GM06990 (cell line): Measurements from ENCODE around the gene EIF1.

Experiments
- DNase-seq: peaks from one replicate; pipeline ENCODE4 v3.0.0-alpha.2; 2011; ENCODE audit not compliant: insufficient read length; ENCODE audit errors: extremely low read depth
- H3K27me3 ChIP-seq: replicated peaks from 2 replicates; pipeline ENCODE4 v1.6.0; 2011; ENCODE audit warnings: low read length; ENCODE audit not compliant: control insufficient read depth, insufficient read depth
- H3K36me3 ChIP-seq: 2 replicates; pipeline ENCODE4 v1.5.1; 2011; ENCODE audit warnings: low read length; ENCODE audit not compliant: control insufficient read depth, insufficient read depth
- H3K4me3 ChIP-seq: replicated peaks from 2 replicates; pipeline ENCODE4 v1.5.1; 2011; ENCODE audit warnings: low read depth, mild to moderate bottlenecking, control low read depth, low read length
- TF ChIP-seq, protein P1 (sequence below): IDR thresholded peaks from 2 replicates; pipeline ENCODE4 v1.5.1; 2011; ENCODE audit warnings: low read length, control low read depth, mild to moderate bottlenecking, inconsistent platforms; ENCODE audit not compliant: insufficient read depth, poor library complexity, severe bottlenecking

The EIF1 gene

DNA sequence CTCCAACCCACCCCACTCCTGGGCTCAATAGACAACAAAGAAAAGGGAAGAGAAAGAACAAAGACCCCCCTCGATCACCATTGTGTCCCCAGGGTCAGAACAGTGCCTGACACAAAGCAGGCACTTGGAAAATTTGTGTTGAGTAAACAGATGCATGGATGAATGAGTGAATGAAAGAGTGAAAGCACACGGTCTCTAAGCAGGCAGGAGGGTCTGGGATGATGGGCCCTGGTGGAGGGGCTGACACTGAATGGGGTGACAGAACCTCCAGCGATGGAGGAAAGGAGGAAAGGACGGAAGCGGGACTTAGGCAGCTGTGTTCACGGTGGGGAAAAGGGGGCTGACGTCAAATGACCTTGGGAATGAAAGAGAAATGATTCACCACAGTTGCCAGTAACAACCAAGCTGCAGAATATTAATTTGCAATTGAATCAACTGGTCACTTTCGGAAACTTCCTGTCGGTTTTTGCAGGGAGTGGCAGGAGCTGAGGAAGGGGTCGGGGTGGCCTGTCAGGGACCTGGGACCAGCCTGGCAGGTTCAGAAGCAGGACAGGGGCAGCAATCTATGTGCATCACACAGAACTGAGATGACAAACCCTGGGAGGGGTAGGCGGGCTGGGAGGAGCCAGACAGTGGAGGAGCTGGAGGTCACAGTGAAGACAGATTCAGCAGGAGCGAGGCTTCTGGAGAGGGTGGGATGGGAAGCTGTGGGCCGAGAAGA is 16.7 kb downstream of the EIF1 start:
- no peak overlapping the region for H3K4me3 ChIP-seq
- DNase-seq = no peak
- H3K36me3 ChIP-seq = no peaks in the 10 kb centered on the region
- H3K27me3 ChIP-seq = no peaks in the 10 kb centered on the region; the same call in 1 of the 2 replicates
- TF ChIP-seq, protein P1, sequence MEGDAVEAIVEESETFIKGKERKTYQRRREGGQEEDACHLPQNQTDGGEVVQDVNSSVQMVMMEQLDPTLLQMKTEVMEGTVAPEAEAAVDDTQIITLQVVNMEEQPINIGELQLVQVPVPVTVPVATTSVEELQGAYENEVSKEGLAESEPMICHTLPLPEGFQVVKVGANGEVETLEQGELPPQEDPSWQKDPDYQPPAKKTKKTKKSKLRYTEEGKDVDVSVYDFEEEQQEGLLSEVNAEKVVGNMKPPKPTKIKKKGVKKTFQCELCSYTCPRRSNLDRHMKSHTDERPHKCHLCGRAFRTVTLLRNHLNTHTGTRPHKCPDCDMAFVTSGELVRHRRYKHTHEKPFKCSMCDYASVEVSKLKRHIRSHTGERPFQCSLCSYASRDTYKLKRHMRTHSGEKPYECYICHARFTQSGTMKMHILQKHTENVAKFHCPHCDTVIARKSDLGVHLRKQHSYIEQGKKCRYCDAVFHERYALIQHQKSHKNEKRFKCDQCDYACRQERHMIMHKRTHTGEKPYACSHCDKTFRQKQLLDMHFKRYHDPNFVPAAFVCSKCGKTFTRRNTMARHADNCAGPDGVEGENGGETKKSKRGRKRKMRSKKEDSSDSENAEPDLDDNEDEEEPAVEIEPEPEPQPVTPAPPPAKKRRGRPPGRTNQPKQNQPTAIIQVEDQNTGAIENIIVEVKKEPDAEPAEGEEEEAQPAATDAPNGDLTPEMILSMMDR = no peak

DNA sequence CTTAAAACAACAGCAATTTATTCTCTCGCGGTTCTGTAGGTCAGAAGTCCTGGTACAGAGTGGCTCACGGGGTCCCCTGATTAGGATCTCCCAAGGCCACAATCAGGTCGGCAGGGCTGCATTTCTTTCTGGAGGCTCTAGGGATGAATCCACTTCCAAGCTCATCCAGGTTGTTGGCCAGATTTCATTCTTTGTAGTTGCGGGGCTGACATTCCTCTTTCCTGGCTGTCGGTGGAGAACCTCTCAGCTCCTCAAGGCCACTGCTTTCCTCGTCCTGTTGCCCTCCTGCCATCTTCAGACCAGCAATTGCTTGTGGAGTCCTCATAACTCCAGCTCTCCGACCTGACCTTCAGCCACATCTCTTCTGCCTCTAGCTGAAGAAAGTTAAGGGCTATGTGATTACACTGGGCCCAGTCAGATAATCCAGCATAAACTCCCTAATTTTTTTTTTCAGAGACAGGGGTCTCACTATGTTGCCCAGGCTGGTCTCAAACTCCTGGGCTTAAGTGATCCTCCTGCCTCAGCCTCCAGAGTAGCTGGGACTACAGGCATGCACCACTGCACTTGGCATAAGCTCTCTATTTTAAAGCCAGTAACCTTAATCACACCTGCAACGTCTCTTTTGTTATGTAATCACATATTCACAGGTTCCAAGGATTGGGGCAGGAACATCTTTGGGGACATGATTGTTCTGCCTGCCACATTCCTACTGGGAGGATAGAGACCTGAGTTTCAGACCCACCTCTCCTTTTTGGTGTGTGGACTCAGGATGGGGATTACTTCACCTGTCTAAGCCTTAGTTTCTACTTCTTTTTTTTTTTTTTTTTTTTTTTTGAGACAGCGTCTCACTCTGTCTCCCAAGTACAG is 19.4 kb downstream of the EIF1 start:
- no peak for DNase-seq
- Histone ChIP-seq H3K36me3 (no peaks in the 10 kb centered on the region), H3K27me3 (no peaks in the 10 kb centered on the region; the same call in 1 of the 2 replicates), H3K4me3 (no peak overlapping the region)
- TF ChIP-seq, protein P1 = no peak

DNA sequence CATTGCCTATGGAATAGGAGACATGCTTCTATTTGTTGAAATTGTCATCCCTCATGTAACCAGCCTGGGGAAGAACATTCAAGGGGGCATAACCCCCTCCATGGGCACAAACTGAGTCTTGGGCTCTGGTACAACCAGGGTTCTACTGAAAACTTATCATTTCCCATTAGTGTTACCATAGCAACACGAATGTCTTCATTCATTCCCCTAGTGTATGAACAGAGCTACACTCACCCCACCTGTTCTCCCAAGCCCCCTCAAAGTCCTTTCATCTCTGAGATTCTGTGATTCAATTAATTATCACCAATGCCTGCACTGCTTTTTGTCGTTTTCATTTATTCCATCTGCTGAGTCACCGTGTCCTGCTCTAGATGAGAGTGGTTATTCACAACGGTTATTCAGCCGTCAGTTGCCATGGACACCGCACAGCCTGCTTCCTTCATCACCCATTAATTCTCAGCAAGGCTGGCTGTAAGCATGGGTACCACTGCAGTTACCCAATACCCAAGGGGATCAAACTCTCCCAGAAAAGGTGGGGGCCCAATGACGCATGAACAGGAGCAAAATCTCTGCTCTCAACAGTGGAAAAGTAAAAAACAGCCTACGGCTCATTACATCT is 21.9 kb downstream of the EIF1 start:
- DNase-seq = no peak
- TF ChIP-seq, protein P1 = no peak
- Histone ChIP-seq H3K27me3 (no peaks in the 10 kb centered on the region; the same call in 1 of the 2 replicates), H3K36me3 (no peaks in the 10 kb centered on the region), H3K4me3 (no peak overlapping the region)

DNA sequence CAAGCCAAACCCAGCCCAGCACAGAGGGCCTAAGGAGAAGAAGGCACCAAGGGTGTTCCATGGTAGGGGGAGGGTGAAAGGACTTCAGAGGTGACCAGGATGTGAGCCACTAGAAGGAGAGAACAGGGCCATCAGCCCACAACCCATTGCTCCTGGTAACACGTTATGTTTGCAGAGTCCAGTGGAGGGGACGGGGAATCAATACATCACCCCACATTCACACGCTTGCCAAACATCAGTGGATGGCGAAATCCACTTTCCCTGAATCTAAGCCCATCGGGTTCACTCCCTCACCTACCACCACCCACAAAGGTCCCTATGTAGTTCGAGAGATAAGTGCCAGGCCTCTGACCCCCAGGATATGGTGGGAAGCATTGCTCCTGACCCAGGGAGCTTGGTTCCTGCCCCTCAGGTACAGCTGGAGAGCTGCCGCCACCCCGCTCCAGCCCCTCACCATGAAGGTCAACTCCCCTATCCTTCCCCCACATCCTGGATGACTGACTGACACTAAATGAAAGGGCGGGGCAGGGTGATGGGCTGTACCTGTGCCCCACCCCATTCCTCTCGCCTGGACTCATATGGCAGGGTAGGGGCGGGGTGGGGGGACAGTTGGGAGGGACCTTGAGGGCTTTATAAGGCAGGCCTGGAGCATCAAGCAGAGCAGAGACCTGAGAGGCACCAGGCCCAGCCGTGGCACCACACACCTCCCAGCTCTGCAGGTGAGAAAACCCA is 23.1 kb downstream of the EIF1 start, which contains the start of gene GAST:
TSS of gene GAST (plus strand) at position 663 of the 732 bp plus-strand sequence. CDS start 3,106 bp downstream, outside the sequence.
- Histone ChIP-seq H3K36me3 (no peaks in the 10 kb centered on the region), H3K4me3 (no peak within 1 kb of the TSS), H3K27me3 (no peaks in the 10 kb centered on the region; the same call in 1 of the 2 replicates)
- TF ChIP-seq, protein P1 = no peak
- no peak for DNase-seq
